Fibroblast of lung (primary cell): ENCODE results near the gene HSPA12B. TPM values are rescaled to one million over a fixed set of nuclear protein-coding genes. Genes with fewer than 3 reads are reported as not detected.

Experiments used
- DNase-seq, 2 donors: peaks; one replicate each; pipeline versions ENCODE4 v3.0.0 to v3.0.0-alpha.2; 2010; ENCODE audit warnings: low read depth in 2 of 2
- H2AFZ ChIP-seq: 2 replicates; pipeline ENCODE4 v1.5.1; 2012; ENCODE audit warnings: low read length, control low read depth, inconsistent platforms
- H3K27ac ChIP-seq: 2 replicates; pipeline ENCODE4 v1.5.1; 2011; ENCODE audit warnings: low read length, control low read depth; ENCODE audit not compliant: insufficient read depth
- H3K27me3 ChIP-seq: 2 replicates; pipeline ENCODE4 v1.5.1; 2011; ENCODE audit warnings: mild to moderate bottlenecking, low read length; ENCODE audit not compliant: control insufficient read depth, insufficient read depth
- H3K36me3 ChIP-seq: 2 replicates; pipeline ENCODE4 v1.5.1; 2011; ENCODE audit warnings: low read length; ENCODE audit not compliant: control insufficient read depth, insufficient read depth
- H3K4me1 ChIP-seq: 2 replicates; pipeline ENCODE4 v1.5.1; 2011; ENCODE audit warnings: low read length; ENCODE audit not compliant: control insufficient read depth, insufficient read depth; ENCODE audit errors: extremely low read depth
- H3K4me2 ChIP-seq: 2 replicates; pipeline ENCODE4 v1.5.1; 2011; ENCODE audit warnings: low read length, control low read depth; ENCODE audit not compliant: insufficient read depth; ENCODE audit errors: extremely low read depth
- H3K4me3 ChIP-seq, 4 experiments: fragments of 200-600 bp in 1 of 4; sonication (generic) in 1 of 4; replicated peaks in 1 of 4; 2 replicates each; pipeline ENCODE4 v1.5.1; 2011 to 2016; ENCODE audit warnings: low read length in 4 of 4, low read depth in 3 of 4, mild to moderate bottlenecking in 3 of 4, control low read depth in 2 of 4, inconsistent platforms in 1 of 4, mixed read lengths in 1 of 4; ENCODE audit not compliant: insufficient read depth in 1 of 4; ENCODE audit errors: control extremely low read depth in 1 of 4
- H3K79me2 ChIP-seq: 2 replicates; pipeline ENCODE4 v1.5.1; 2012; ENCODE audit warnings: mild to moderate bottlenecking, low read length, inconsistent platforms; ENCODE audit not compliant: control insufficient read depth, insufficient read depth
- H3K9ac ChIP-seq: 2 replicates; pipeline ENCODE4 v1.5.1; 2011; ENCODE audit warnings: mild to moderate bottlenecking, low read length, control low read depth; ENCODE audit not compliant: insufficient read depth
- H3K9me3 ChIP-seq: 2 replicates; pipeline ENCODE4 v1.5.1; 2012; ENCODE audit warnings: low read depth, low read length; ENCODE audit not compliant: control insufficient read depth, insufficient read depth
- H4K20me1 ChIP-seq: 2 replicates; pipeline ENCODE4 v1.5.1; 2011; ENCODE audit warnings: low read length; ENCODE audit not compliant: control insufficient read depth, insufficient read depth; ENCODE audit errors: extremely low read depth
- EZH2 ChIP-seq: IDR thresholded peaks from 2 replicates; pipeline ENCODE4 v1.5.1; 2012; ENCODE audit warnings: low read length, control low read depth, mild to moderate bottlenecking; ENCODE audit errors: missing control alignments
- polyA plus RNA-seq, 2 donors: library from polyadenylated mRNA; depleted of rRNA in 1 of 2; stranded (reverse) in 1 of 2; unstranded in 1 of 2; fragments of >200 nt; gene quantifications; 2 replicates each; pipeline ENCODE4 v1.2.1, GENCODE V29; 2011 to 2012; ENCODE audit warnings: missing spikeins in 1 of 2
- total RNA-seq: library from RNA; depleted of rRNA; stranded (reverse); fragments of >200 nt; gene quantifications from 2 replicates; pipeline ENCODE4 v1.2.1, GENCODE V29; 2014
- TF ChIP-seq, protein P1 (sequence below), 2 donors: IDR thresholded peaks in 1 of 2; conservative IDR thresholded peaks in 1 of 2; 1 replicate in 1 of 2; 2 replicates in 1 of 2; pipeline ENCODE4 v1.5.1; 2011 to 2012; ENCODE audit warnings: low read length in 2 of 2, control low read depth in 1 of 2, inconsistent platforms in 1 of 2, low read depth in 1 of 2, mild to moderate bottlenecking in 1 of 2

HSPA12B gene
- total and polyA plus RNA-seq, 2 donors (not counting 1 experiment from before 2014, with no cell fraction given): 0.02 to 0.17 TPM

DNA sequence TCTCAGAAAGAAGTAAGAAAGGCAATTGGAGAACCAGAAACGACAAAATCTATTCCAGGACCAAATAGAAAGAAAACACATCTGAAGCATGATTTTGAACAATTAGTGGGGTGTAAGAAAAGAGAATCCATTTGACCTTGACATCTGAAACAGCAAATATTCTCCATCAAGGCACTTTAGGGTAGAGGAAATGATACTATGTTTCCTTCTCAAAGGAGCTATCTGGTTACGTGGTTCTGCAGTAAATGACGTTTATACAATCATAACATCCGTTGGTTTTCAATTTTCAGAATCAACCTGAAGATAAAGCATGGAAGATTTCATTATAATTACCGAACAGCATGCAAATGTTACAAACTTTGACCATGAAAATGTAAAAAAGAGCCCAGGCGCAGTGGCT is 11.9 kb upstream of the HSPA12B start:
- TF ChIP-seq EZH2: no peak
- TF ChIP-seq, protein P1, sequence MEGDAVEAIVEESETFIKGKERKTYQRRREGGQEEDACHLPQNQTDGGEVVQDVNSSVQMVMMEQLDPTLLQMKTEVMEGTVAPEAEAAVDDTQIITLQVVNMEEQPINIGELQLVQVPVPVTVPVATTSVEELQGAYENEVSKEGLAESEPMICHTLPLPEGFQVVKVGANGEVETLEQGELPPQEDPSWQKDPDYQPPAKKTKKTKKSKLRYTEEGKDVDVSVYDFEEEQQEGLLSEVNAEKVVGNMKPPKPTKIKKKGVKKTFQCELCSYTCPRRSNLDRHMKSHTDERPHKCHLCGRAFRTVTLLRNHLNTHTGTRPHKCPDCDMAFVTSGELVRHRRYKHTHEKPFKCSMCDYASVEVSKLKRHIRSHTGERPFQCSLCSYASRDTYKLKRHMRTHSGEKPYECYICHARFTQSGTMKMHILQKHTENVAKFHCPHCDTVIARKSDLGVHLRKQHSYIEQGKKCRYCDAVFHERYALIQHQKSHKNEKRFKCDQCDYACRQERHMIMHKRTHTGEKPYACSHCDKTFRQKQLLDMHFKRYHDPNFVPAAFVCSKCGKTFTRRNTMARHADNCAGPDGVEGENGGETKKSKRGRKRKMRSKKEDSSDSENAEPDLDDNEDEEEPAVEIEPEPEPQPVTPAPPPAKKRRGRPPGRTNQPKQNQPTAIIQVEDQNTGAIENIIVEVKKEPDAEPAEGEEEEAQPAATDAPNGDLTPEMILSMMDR (conservative IDR thresholded peaks at IDR 0.05 in 1 of 2, IDR thresholded peaks at IDR 0.05 in 1 of 2; ENCODE audit: low read depth in 1 of 2, low read length in 2 of 2): no peak
- Histone ChIP-seq H3K79me2 (no peaks in the 10 kb centered on the region), H3K27me3 (peaks cover 4% of the 10 kb centered on the region), H3K27ac (no peak overlapping the region), H3K9me3 (no peaks in the 10 kb centered on the region), H2AFZ (no peak overlapping the region), H3K9ac (no peak overlapping the region), H3K4me3 (no peak overlapping the region), H3K4me1 (no peaks in the 10 kb centered on the region), H4K20me1 (no peaks in the 10 kb centered on the region), H3K4me2 (no peak overlapping the region), H3K36me3 (no peaks in the 10 kb centered on the region)
- no peak for DNase-seq

DNA sequence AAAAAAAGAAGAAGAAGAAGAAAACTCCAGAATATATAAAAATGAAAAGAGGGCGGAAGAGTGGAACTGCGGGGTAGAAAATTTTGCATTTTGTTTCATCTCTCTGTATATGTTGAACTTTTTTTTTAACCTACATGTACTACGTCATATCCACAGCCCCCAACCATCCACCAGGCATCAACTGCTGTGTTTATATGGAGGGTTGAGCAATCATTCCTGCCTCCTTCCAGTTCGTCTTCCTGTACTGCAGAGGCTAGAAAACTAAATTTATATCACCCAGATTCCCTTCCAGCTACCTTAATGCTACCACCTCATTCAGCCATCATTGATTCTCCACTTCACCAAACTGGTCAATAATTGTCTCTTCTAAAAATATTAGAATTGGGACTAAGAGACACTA is 10.6 kb upstream of the HSPA12B start:
- Histone ChIP-seq H3K9me3 (no peaks in the 10 kb centered on the region), H3K36me3 (no peaks in the 10 kb centered on the region), H2AFZ (no peak overlapping the region), H4K20me1 (no peaks in the 10 kb centered on the region), H3K27me3 (peaks cover 4% of the 10 kb centered on the region), H3K4me1 (no peaks in the 10 kb centered on the region), H3K79me2 (no peaks in the 10 kb centered on the region), H3K4me2 (no peak overlapping the region), H3K4me3 (no peak overlapping the region), H3K27ac (no peak overlapping the region), H3K9ac (no peak overlapping the region)
- peak in 1 of 2 donors; percentile 25 for DNase-seq
- TF ChIP-seq, protein P1 (conservative IDR thresholded peaks at IDR 0.05 in 1 of 2, IDR thresholded peaks at IDR 0.05 in 1 of 2; ENCODE audit: low read depth in 1 of 2, low read length in 2 of 2): no peak
- TF ChIP-seq EZH2: no peak

DNA sequence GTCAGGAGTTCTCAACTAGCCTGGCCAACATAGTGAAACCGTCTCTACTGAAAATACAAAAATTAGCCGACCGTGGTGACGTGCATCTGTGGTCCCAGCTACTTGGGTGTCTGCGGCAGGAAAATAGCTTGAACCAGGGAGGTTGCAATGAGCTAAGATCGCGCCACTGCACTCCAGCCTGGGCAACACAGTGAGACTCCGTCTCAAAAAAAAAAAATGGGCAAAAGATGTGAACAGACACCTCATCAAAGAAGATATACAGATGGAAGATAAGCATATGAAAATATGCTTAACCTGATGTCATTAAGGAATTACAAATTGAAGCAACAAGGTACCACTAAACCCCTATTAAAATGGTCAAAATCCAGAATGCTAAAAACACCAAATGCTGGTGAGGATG is 9.2 kb upstream of the HSPA12B start:
- Histone ChIP-seq H3K27me3 (peaks cover 9% of the 10 kb centered on the region), H2AFZ (no peak overlapping the region), H4K20me1 (no peaks in the 10 kb centered on the region), H3K4me2 (no peak overlapping the region), H3K79me2 (no peaks in the 10 kb centered on the region), H3K9ac (no peak overlapping the region), H3K4me3 (no peak overlapping the region), H3K36me3 (no peaks in the 10 kb centered on the region), H3K27ac (no peak overlapping the region), H3K4me1 (peaks cover 4% of the 10 kb centered on the region), H3K9me3 (no peaks in the 10 kb centered on the region)
- no peak for DNase-seq
- TF ChIP-seq EZH2: no peak
- TF ChIP-seq, protein P1 (conservative IDR thresholded peaks at IDR 0.05 in 1 of 2, IDR thresholded peaks at IDR 0.05 in 1 of 2; ENCODE audit: low read depth in 1 of 2, low read length in 2 of 2): no peak
